T47D (cell line): ENCODE data around the gene PTPRD.
A peak's percentile ranks its signal among the peaks of the same experiment; 100 is the strongest.

Experiments used
- DNase-seq, 2 experiments: peaks; one replicate each; pipeline versions ENCODE4 v3.0.0 to v3.0.0-alpha.2; 2011 to 2012; ENCODE audit warnings: low read depth in 1 of 2, low spot score in 1 of 2
- JUND ChIP-seq: IDR thresholded peaks from 2 replicates; pipeline ENCODE4 v1.6.1; 2012; ENCODE audit warnings: low read depth
- in situ Hi-C: cut with HindIII; loops from 2 replicates; pipeline ENCODE4 v1.10.0; 2016; ENCODE audit warnings: low sequenced_read_pairs, low pct_unique_long_range_greater_than_20kb

The PTPRD gene

GRCh38 chr9:9901624-9902023 is 711.2 kb downstream of the PTPRD start:
- in situ Hi-C loops = no loop called here
- DNase-seq = no peak
- TF ChIP-seq JUND = no peak

- TF ChIP-seq JUND = no peak
- no peak for DNase-seq
These were observed 719.0 kb downstream of the PTPRD start for GRCh38 chr9:9893837-9894236.

GRCh38 chr9:9892217-9892616 is 720.6 kb downstream of the PTPRD start:
- in situ Hi-C loops = no loop called here
- no peak for TF ChIP-seq JUND
- no peak for DNase-seq

More at GRCh38 chr9:9893837-9894236, 719.0 kb downstream of the PTPRD start:
- in situ Hi-C loops = no loop called here

GRCh38 chr9:9881692-9882091 is 731.1 kb downstream of the PTPRD start:
- in situ Hi-C loops = no loop called here
- TF ChIP-seq JUND = no peak

GRCh38 chr9:9874270-9874669 is 738.5 kb downstream of the PTPRD start:
- no peak for TF ChIP-seq JUND
- no peak for DNase-seq
- in situ Hi-C loops = no loop called here

More at GRCh38 chr9:9881692-9882091, 731.1 kb downstream of the PTPRD start:
- no peak for DNase-seq

GRCh38 chr9:9862235-9862810 is 750.5 kb downstream of the PTPRD start:
- in situ Hi-C loops = no loop called here
- no peak for TF ChIP-seq JUND
- peak in 1 of 2 experiments; percentile 1 for DNase-seq

- peak in 1 of 2 experiments; percentile 1 for DNase-seq
- no peak for TF ChIP-seq JUND
- in situ Hi-C loops = no loop called here
These were observed 757.4 kb downstream of the PTPRD start for GRCh38 chr9:9855177-9856078.

GRCh38 chr9:9847750-9848149 is 765.1 kb downstream of the PTPRD start:
- in situ Hi-C loops = no loop called here
- TF ChIP-seq JUND = no peak

GRCh38 chr9:9846557-9846956 is 766.2 kb downstream of the PTPRD start:
- in situ Hi-C loops = no loop called here
- no peak for TF ChIP-seq JUND
- DNase-seq = no peak

More at GRCh38 chr9:9847750-9848149, 765.1 kb downstream of the PTPRD start:
- DNase-seq = no peak

- no peak for TF ChIP-seq JUND
- in situ Hi-C loops = no loop called here
- DNase-seq = no peak
These were observed 792.4 kb downstream of the PTPRD start for GRCh38 chr9:9820436-9820835.

- TF ChIP-seq JUND = no peak
- DNase-seq = no peak
- in situ Hi-C loops = no loop called here
These were observed 792.9 kb downstream of the PTPRD start for GRCh38 chr9:9819886-9820285.

- TF ChIP-seq JUND = no peak
- in situ Hi-C loops = no loop called here
- no peak for DNase-seq
These were observed 795.6 kb downstream of the PTPRD start for GRCh38 chr9:9817176-9817575.

GRCh38 chr9:9804109-9804508 is 808.7 kb downstream of the PTPRD start:
- TF ChIP-seq JUND = no peak
- in situ Hi-C loops = no loop called here

GRCh38 chr9:9799287-9799686 is 813.5 kb downstream of the PTPRD start:
- in situ Hi-C loops = no loop called here
- TF ChIP-seq JUND = no peak
- DNase-seq = no peak

More at GRCh38 chr9:9804109-9804508, 808.7 kb downstream of the PTPRD start:
- DNase-seq = no peak
